ENCODE measurements around the gene FNIP2.
"Not testable (repeated sequence)": the region's sequence is repeated elsewhere in the genome, so short reads cannot be mapped to it uniquely, and the experiment has no call there.

The FNIP2 gene

DNA sequence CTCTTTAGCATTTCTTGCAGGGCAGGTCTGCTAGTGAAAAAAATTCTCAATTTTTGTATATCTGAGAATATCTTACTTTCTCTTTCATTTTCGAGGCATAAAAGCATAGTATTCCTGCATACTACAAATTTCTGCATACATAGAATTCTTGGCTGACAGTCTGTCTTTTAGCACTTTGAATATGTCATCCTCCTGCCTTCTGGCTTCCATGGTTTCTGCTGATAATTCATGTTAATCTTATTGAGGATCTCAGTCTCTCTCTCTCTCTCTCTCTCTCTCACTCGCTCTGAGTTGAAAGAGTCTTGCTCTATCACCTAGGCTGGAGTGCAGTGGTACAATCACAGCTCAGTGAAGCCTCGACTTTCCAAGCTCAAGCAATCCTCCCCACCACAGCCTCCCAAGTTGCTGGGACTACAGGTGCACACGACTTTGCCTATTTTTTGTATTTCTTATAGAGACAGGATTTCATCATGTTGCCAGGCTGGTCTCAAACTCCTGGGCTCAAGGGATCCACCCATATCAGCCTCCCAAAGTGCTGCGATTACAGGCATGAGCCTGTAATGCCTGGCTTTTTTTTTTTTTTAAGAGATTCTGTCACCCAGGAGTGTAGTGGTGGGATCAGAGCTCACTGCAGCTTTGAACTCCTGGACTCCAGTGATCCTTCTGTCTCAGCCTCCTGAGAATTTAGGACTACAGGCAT is 161.3 kb downstream of the FNIP2 start:
- no peak for DNase-seq

DNA sequence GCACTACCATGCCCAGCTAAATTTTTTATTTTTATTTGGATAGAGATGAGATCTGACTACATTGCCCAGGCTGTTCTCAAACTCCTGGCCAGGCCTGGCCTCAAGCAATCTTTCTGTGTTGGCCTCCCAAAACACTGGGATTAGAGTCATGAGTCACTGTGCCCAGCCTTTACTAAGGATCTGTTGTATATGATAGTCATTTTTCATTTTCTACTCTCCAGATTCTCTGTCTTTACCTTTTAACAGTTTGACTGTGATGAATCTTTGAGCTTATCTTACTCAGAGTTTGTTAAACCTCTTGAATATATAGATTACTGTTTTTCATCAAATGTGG is 161.8 kb downstream of the FNIP2 start:
- no peak for DNase-seq

DNA sequence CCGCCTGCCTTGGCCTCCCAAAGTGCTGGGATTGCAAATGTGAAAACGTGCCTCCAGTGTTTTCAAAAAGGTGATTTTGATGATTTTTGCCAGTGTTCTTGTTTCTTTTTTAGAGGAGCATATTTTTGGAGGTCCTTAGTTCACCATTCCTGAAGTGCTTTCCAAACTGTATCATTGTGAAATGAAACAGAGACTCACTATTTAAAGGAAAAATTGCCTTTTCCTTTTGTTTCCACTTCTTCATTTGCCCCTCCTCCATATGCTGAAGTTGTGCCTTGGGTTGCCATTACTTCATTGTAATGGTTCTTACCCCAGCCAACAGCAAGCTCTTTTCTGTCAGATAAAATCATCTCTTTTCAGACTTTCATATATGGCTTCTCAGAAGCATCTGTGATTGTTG is 164.4 kb downstream of the FNIP2 start:
- no peak for DNase-seq

DNA sequence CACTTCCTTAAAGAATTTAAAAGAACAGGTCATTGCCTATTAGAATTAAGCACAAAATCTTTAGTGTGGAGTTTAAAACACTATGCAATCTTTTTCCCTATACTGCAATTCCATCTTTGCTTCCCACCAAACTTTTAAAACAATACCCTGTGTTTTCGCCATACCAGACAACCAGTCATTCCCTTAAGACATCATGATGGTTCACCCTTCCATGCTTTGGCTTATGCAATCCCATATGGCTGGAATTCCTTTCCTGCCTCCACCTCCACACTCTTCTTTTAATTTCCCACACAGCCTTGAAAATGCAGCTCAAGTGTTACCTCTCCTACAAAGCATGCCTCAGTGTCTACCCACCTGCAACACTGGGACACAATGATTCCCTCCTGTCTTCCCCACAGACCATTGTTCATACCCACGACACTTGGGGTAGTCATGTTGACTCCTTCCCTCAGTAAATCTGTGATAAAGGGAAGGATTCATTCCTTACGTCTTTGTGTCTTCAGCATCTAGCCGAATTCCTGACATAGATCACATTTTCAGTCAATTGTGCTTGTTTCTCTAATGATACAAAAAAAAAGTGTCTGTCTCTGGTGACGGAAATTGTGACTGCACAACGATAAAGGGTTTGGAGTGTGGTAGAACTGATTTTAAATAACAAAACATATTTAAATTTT is 166.3 kb downstream of the FNIP2 start:
- DNase-seq: no peak

DNA sequence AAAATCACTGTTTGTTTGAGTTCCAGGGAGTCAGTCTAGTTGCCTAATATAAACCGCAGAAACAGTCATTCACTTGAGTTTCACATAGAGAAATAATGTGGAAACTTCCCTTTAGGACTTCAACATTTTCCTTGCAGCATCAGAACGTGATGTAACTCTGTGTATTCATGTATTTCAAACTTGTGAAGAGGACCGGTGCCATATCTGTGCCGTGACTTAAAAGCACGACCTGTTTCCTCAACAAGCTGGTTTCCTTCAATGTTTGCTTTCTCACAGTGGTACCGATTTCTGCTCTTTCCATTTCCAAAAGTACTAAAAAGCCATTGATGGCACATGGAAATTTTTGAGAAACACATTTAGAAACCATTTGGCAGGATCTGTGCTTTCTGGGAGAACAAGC is 167.4 kb downstream of the FNIP2 start:
- DNase-seq: peak; percentile 10

DNA sequence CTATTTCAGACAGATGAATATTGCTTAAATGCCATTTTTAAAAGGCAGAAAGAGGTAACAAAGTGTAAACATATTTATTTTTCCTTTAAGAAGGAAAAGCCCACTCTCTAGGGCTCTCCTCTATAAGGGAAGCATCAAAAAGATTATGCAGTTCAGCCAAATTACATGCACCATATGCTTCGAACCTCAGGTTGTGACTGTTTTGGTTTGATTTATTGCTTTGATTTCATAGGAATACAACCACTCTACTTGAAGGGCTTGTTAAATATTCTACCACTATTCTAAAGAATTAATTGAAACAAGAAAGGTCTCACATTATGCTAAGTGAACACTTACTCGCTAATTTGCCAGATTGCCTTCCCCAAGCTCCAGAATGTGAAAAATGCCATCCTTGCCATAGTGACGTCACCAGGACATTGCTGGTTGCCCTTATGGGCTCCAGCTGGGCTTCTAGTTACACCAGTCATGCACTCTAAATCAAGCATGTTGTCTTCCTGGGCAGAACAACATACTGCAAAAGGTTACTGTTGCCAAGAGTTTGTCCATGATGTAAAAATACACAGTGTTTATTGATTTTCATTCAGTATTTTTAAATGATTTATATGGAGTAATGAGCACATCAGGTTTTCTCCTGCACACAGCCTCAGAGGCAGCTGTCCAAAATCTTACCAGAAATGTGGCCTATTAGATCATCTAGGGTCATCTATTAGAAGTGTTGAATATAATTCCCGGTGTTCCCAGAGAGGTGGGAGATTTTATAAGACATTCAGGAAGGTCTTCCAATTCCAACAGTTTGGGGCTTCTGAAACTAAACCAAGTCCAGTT is 169.6 kb downstream of the FNIP2 start:
- DNase-seq: no peak

DNA sequence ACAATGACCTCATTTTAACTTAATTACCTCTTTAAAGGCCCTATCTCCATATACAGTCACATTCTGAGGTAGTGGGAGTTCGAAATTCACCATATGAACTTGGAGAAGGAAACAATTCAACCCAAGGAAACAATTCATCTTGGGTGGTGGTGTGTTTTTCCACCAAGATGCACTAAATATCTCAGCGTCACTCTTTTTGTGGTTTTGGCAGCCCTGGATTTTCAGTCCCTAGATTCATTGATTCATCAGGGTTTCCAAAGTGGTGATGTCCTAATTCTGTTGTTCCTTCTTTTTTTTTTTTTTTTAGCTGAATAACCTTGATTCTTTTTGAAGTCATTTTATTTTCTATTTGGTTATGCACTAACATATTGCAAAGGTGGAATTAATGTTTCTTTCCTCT is 171.4 kb downstream of the FNIP2 start:
- no peak for DNase-seq

DNA sequence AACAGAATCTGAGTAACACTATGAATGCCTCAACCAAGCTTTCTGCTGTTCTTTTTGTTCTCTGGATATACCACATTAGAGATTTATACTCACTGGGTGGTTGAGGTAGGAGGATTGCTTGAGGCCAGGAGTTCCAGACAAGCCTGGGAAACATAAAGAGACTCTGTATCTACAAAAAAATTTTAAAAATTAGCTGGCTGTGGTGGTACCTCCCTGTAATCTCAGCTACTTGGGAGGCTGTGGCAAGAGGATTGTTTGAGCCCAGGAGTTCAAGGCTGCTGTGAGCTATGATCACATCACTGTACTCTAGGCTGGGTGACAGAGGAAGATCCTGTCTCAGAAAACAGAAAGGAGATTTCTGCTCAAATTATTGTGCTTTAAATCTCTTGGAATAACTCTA is 172.5 kb downstream of the FNIP2 start:
- DNase-seq: no peak

DNA sequence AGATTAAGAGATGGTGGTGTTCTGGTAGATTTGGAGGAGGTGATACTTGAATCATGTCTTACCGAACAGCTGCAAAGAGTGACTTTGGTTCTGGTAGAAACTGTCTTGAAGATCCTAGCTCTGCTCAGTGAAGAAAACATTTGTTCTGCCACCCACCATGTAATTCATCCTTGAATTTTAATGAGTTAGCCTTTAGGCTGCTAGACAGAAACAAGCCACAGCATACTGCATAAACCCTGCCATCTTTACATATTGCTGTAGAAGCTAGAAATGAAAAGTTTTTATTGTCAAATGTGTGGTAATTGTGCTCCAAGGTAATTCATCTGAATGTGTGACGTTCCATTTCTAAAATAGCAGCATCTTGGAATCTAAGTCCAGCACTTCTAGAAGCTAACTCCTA is 173.1 kb downstream of the FNIP2 start:
- DNase-seq: no peak

DNA sequence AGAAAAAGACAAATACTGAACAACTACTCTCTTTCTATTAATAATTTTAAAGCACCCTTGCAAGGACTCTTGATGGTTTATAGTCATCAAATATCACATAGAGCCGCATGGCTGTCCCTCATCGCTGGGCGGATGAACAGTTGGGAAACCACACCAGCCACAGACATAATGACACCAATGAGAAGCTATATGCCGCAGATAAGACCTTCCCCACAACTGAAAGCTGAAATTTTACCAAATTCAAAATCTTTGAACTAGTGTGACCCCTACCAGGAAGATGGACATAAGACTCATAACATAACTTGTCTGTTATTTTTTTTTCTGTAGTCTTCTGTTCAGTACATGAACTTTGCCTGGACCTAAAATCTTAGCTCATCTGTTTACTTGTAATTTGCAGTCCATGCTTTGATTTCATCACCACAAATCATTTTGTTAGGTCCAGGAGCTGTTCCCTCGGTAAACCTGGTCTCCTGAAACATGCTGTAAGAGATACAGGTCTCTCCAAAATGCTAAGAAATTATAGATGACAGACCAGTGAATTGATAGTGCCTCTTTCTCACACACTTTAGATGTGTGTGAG is 176.8 kb downstream of the FNIP2 start:
- no peak for DNase-seq

DNA sequence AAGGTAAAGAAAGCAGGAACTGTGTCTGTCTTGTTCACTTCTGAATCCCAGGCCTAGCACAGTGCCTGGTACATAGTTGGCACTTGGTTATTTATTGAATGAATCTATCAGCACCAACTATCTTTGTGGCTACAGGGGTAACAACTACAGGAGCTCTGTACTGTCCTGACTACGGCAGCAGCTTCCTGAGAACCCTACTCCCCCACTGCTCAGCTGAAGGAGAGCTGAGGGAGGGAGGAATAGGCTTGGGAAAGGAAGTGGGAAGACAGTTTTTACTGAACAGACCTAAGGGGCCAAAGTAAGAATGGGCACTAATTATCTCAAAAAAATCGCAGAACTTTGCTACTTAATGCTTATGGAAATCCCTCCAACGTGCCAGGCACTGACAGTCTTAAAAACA is 178.0 kb downstream of the FNIP2 start:
- DNase-seq: no peak

DNA sequence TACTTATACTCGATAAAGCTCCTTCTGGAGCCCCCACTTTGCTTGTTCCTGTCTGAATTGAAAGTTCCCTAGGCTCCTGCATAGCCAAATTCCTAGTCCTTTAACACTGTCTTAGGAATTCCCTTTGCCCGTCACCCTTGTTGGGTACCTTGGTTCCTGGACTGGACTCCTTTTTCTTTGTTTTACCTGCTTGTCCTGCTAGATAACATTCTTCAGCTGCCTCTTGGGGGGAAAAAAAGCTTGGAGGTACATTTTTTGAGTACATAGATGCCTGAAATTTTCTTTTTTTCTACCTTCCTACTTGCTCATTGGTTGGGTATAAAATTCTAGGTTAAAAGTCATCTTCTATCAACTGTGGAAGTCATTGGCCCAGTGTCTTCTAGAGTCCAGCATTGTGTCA is 179.2 kb downstream of the FNIP2 start:
- DNase-seq: no peak

DNA sequence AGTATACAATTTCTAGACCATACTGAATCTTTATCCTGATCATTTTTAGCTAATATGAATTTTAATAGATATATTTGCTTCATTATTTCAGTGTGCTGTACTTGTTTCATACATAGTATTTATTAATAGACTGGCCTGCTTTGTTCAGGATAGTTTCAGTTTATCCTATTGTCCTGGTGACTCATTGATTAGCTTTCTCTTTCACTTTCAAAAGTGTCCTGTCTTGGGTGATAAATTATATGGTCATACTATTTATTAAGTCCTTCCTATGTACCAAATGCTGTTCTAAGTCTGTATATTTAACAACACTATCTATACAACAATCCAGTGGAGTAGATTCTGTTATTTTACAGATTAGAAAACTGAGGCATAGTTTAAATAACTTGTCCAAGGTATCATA is 180.3 kb downstream of the FNIP2 start:
- DNase-seq: no peak

DNA sequence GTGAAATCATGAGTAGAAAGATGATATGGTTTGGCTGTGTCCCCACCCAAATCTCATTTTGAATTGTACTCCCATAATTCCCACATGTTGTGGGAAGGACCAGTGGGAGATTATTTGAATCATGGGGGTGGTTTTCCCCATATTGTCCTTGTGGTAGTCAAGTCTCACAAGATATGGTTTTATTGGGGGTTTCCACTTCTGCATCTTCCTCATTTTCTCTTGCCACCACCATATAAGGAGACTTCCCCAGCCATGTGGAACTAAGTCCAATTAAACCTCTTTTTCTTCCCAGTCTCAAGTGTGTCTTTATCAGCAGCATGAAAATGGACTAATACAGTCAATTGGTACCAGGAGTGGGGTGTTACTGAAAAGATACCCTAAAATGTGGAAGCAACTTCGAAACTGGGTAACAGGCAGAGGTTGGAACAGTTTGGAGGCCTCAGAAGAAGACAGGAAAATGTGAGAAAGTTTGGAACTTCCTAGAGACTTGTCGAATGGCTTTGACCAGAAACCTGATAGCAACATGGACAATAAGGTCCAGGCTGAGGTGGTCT is 183.5 kb downstream of the FNIP2 start:
- DNase-seq: not testable (repeated sequence)

DNA sequence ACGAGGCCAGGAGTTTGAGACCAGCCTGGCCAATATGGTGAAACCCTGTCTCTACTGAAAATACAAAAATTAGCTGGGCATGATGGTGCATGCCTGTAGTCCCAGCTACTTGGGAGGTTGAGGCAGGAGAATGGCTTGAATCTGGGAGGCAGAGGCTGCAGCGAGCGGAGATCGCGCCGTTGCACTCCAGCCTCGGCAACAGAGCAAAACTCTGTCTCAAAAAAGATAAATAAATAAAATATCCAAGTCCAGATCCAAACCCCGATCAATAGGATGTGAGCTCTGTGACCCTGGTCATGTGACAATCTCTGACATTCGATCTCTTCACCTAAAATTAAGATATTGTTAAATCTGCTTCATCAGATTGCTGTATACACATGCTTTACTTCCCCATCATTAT is 187.5 kb downstream of the FNIP2 start:
- DNase-seq: not testable (repeated sequence)

DNA sequence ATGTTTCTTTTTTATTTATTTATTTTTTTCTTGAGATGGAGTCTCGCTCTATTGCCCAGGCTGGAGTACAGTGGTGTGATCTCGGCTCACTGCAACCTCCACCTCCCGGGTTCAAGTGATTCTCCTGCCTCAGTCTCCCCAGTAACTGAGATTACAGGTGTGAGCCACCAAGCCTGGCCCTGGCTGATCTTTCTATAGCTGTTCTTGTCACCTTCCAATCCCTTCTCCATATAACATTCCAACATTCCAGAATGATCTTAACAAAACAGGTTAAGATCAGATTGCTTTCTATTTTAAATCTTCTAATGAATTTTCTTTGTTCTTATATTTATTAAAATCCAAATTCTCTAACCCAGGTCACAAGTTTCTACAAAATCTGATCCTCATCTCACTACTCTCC is 188.1 kb downstream of the FNIP2 start:
- DNase-seq: not testable (repeated sequence)

Data from CD4-positive, alpha-beta T cell treated with Interferon gamma for 1 hour (primary cell).